ENCODE measurements around the gene GEMIN7. TPM values are rescaled to one million over a fixed set of nuclear protein-coding genes. Genes with fewer than 3 reads are reported as not detected.
A peak's percentile ranks its signal among the peaks of the same experiment; 100 is the strongest.

Gene GEMIN7
- total and polyA plus RNA-seq, 2 of the 13 experiments (the other 11 are each of a cell fraction or from before 2014, with no cell fraction given), result 24.1 to 30.6 TPM

DNA sequence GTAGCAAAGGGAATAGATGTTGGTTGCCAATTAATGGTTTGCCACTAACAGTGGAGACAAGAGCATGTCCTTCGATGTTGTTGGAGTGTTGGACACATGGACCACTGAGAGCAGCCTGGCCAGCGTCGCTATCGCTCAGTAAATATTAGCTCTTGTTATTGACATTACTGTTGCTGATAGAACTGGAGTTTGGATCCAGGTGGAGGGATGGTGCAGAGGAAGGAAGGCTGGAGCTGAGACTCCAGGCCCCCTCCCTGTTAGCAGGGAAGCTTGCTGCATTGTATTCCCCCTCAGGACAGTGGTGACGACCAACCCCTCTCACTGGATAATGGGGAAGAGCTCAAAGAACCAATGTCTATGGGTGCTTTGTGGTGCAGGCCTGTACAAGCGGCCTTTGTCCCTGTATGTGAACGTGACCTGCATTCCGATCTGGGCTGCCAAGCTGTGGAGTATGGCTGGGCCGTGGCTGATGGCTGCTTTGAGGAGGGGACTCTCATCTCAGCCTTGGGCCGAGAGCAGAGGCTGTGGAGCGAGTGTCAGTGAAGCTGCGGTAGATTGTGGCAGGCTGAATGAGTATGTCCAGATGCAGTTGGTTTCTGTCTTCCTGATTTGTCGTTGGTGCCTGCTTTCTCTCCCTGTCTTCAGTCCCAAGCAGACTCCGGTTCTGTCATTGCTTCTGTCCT, 33.2 kb upstream of the GEMIN7 start (continued):
- TF ChIP-seq, protein P1, sequence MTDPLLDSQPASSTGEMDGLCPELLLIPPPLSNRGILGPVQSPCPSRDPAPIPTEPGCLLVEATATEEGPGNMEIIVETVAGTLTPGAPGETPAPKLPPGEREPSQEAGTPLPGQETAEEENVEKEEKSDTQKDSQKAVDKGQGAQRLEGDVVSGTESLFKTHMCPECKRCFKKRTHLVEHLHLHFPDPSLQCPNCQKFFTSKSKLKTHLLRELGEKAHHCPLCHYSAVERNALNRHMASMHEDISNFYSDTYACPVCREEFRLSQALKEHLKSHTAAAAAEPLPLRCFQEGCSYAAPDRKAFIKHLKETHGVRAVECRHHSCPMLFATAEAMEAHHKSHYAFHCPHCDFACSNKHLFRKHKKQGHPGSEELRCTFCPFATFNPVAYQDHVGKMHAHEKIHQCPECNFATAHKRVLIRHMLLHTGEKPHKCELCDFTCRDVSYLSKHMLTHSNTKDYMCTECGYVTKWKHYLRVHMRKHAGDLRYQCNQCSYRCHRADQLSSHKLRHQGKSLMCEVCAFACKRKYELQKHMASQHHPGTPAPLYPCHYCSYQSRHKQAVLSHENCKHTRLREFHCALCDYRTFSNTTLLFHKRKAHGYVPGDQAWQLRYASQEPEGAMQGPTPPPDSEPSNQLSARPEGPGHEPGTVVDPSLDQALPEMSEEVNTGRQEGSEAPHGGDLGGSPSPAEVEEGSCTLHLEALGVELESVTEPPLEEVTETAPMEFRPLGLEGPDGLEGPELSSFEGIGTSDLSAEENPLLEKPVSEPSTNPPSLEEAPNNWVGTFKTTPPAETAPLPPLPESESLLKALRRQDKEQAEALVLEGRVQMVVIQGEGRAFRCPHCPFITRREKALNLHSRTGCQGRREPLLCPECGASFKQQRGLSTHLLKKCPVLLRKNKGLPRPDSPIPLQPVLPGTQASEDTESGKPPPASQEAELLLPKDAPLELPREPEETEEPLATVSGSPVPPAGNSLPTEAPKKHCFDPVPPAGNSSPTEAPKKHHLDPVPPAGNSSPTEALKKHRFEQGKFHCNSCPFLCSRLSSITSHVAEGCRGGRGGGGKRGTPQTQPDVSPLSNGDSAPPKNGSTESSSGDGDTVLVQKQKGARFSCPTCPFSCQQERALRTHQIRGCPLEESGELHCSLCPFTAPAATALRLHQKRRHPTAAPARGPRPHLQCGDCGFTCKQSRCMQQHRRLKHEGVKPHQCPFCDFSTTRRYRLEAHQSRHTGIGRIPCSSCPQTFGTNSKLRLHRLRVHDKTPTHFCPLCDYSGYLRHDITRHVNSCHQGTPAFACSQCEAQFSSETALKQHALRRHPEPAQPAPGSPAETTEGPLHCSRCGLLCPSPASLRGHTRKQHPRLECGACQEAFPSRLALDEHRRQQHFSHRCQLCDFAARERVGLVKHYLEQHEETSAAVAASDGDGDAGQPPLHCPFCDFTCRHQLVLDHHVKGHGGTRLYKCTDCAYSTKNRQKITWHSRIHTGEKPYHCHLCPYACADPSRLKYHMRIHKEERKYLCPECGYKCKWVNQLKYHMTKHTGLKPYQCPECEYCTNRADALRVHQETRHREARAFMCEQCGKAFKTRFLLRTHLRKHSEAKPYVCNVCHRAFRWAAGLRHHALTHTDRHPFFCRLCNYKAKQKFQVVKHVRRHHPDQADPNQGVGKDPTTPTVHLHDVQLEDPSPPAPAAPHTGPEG (CRISPR knock-in tag; IDR thresholded peaks at IDR 0.05), result peak; percentile 43
- peak; percentile 75 for TF ChIP-seq IKZF4 (CRISPR knock-in tag; IDR thresholded peaks at IDR 0.05; ENCODE audit: borderline replicate concordance, low read depth, not compliant biosample characterization)
- peak; percentile 89; the same call in 1 of the 2 replicates for TF ChIP-seq ATF6 (CRISPR knock-in tag; conservative IDR thresholded peaks at IDR 0.05)
- TF ChIP-seq ZNF781 (CRISPR knock-in tag; IDR thresholded peaks at IDR 0.05; ENCODE audit: borderline replicate concordance, not compliant biosample characterization), result no peak
- no peak; the same call in 1 of the 2 replicates for TF ChIP-seq ZNF567 (CRISPR knock-in tag; IDR thresholded peaks at IDR 0.05; ENCODE audit: borderline replicate concordance)
- peak; percentile 66; the same call in 1 of the 2 replicates for TF ChIP-seq MXD4 (CRISPR knock-in tag; IDR thresholded peaks at IDR 0.05)
- TF ChIP-seq ZNF335 (CRISPR knock-in tag; IDR thresholded peaks at IDR 0.05), result peak; percentile 60; the same call in 1 of the 2 replicates
- no peak for TF ChIP-seq SNRNP70 (IDR thresholded peaks at IDR 0.05; ENCODE audit: low read depth, low read length)
- TF ChIP-seq ARID2 (CRISPR knock-in tag; IDR thresholded peaks at IDR 0.05; ENCODE audit: borderline replicate concordance), result 0 out of 2 replicates have a peak, but pooled peaks have one; percentile 52
- no peak for TF ChIP-seq HMGA1 (CRISPR knock-in tag; conservative IDR thresholded peaks at IDR 0.05)
- 0 out of 2 replicates have a peak, but pooled peaks have one; percentile 47 for TF ChIP-seq DNMT3B (CRISPR knock-in tag; conservative IDR thresholded peaks at IDR 0.05)
- no peak for TF ChIP-seq ZNF143 (CRISPR knock-in tag; IDR thresholded peaks at IDR 0.05)
- no peak for TF ChIP-seq ZUFSP (CRISPR knock-in tag; IDR thresholded peaks at IDR 0.05; ENCODE audit: borderline replicate concordance)
- peak; percentile 63 for TF ChIP-seq HINFP (CRISPR knock-in tag; IDR thresholded peaks at IDR 0.05; ENCODE audit: low read depth)
- peak; percentile 95 for TF ChIP-seq BHLHE40 (IDR thresholded peaks at IDR 0.05; ENCODE audit: low read length)
